H1 (cell line): Measurements from ENCODE around the gene IFT43. TPM values are rescaled to one million over a fixed set of nuclear protein-coding genes. Genes with fewer than 3 reads are reported as not detected.

Experiments
- CTCF ChIA-PET: fragments of 300-600 bp; sonication (Branson Sonifier 250); formaldehyde crosslinking; loops from one replicate; lab custom pipeline; 2021; ENCODE audit not compliant: partially characterized antibody; lab: Charles Lee
- POLR2A ChIA-PET: fragments of 300-600 bp; sonication (Branson Sonifier 250); formaldehyde crosslinking; loops from one replicate; lab custom pipeline; 2021; ENCODE audit warnings: inconsistent platforms; ENCODE audit not compliant: partially characterized antibody; lab: Charles Lee
- DNase-seq, 2 experiments: peaks; one replicate each; pipeline versions ENCODE4 v3.0.0 to v3.0.0-alpha.2; 2010 to 2022; ENCODE audit warnings: low spot score in 2 of 2, low read depth in 1 of 2, mixed read lengths in 1 of 2
- FAIRE-seq: peaks from 2 replicates; lab custom pipeline; 2011; peaks lifted over from hg19 to GRCh38; lab: Jason Lieb, UNC
- H2AFZ ChIP-seq: 2 replicates; pipeline ENCODE4 v1.8.1; 2012; ENCODE audit warnings: low read length, inconsistent platforms
- H2AK5ac ChIP-seq: 2 replicates; pipeline ENCODE4 v1.6.1; 2013; ENCODE audit warnings: low read depth, low read length
- H2BK120ac ChIP-seq: replicated peaks from 2 replicates; pipeline ENCODE3; 2013; ENCODE audit warnings: low read depth, low read length, inconsistent platforms
- H2BK12ac ChIP-seq: 2 replicates; pipeline ENCODE4 v1.6.1; 2013; ENCODE audit warnings: low read depth, low read length
- H2BK15ac ChIP-seq: 2 replicates; pipeline ENCODE4 v1.6.1; 2013; ENCODE audit warnings: low read length
- H2BK20ac ChIP-seq: 2 replicates; pipeline ENCODE4 v1.6.1; 2013; ENCODE audit warnings: low read length
- H2BK5ac ChIP-seq: 2 replicates; pipeline ENCODE4 v1.6.1; 2013; ENCODE audit warnings: low read depth, low read length
- H3K14ac ChIP-seq: 2 replicates; pipeline ENCODE4 v1.6.1; 2013; ENCODE audit warnings: inconsistent platforms; ENCODE audit not compliant: insufficient read length
- H3K18ac ChIP-seq: 2 replicates; pipeline ENCODE4 v1.6.1; 2013; ENCODE audit warnings: low read length; ENCODE audit errors: extremely low read depth
- H3K23ac ChIP-seq: 2 replicates; pipeline ENCODE4 v1.6.1; 2013; ENCODE audit warnings: inconsistent platforms; ENCODE audit not compliant: insufficient read length
- H3K23me2 ChIP-seq: 2 replicates; pipeline ENCODE4 v1.6.1; 2013; ENCODE audit warnings: low read depth, low read length
- H3K27ac ChIP-seq: 2 replicates; pipeline ENCODE4 v1.6.1; 2011; ENCODE audit warnings: low read depth, low read length, inconsistent platforms
- H3K27me3 ChIP-seq, 4 experiments: replicated peaks in 1 of 4; 1 replicate in 1 of 4; 2 replicates in 3 of 4; pipeline versions ENCODE4 v1.6.1 to v1.8.1; 2011 to 2013; ENCODE audit warnings: low read length in 3 of 4, mild to moderate bottlenecking in 3 of 4, inconsistent platforms in 2 of 4, mixed read lengths in 2 of 4, moderate library complexity in 1 of 4; ENCODE audit not compliant: control insufficient read depth in 3 of 4, insufficient read depth in 3 of 4; ENCODE audit errors: extremely low read depth in 1 of 4
- H3K36me3 ChIP-seq, 4 experiments: 2 replicates each; pipeline versions ENCODE4 v1.6.1 to v1.8.1; 2011 to 2013; ENCODE audit warnings: mild to moderate bottlenecking in 4 of 4, low read length in 3 of 4, moderate library complexity in 2 of 4, control low read depth in 1 of 4, inconsistent platforms in 1 of 4; ENCODE audit not compliant: insufficient read depth in 4 of 4, control insufficient read depth in 2 of 4
- H3K4ac ChIP-seq: replicated peaks from 2 replicates; pipeline ENCODE3; 2013; ENCODE audit warnings: low read length, low read depth, mixed read lengths, inconsistent platforms; ENCODE audit not compliant: insufficient read length
- H3K4me1 ChIP-seq, 4 experiments: replicated peaks in 1 of 4; 1 replicate in 1 of 4; 2 replicates in 3 of 4; pipeline versions ENCODE4 v1.6.1 to v1.8.1; 2011 to 2013; ENCODE audit warnings: low read length in 3 of 4, inconsistent platforms in 2 of 4, mixed read lengths in 1 of 4; ENCODE audit not compliant: insufficient read depth in 4 of 4, control insufficient read depth in 3 of 4
- H3K4me2 ChIP-seq, 2 experiments: 2 replicates each; pipeline versions ENCODE4 v1.6.1 to v1.8.1; 2011 to 2013; ENCODE audit warnings: low read depth in 2 of 2, low read length in 2 of 2, control low read depth in 1 of 2, inconsistent platforms in 1 of 2, mild to moderate bottlenecking in 1 of 2; ENCODE audit not compliant: insufficient read depth in 1 of 2
- H3K4me3 ChIP-seq, 4 experiments: fragments of 200-600, 300-600 bp in 1 of 4; sonication (generic), shearing (Covaris generic), sonication (Bioruptor Twin) in 1 of 4; 2 replicates each; pipeline versions ENCODE4 v1.5.1 to v1.8.1; 2011 to 2016; ENCODE audit warnings: low read length in 4 of 4, low read depth in 3 of 4, control low read depth in 2 of 4, inconsistent platforms in 2 of 4, mild to moderate bottlenecking in 2 of 4, mixed read lengths in 1 of 4, moderate library complexity in 1 of 4; ENCODE audit not compliant: insufficient read depth in 2 of 4; ENCODE audit errors: extremely low read depth in 1 of 4
- H3K56ac ChIP-seq: replicated peaks from 2 replicates; pipeline ENCODE3; 2013; ENCODE audit warnings: low read depth, mild to moderate bottlenecking, mixed read lengths, low read length, inconsistent platforms; ENCODE audit not compliant: insufficient read length
- H3K79me1 ChIP-seq: 2 replicates; pipeline ENCODE4 v1.6.1; 2013; ENCODE audit warnings: low read depth, low read length, control low read depth
- H3K79me2 ChIP-seq, 2 experiments: 2 replicates each; pipeline versions ENCODE4 v1.6.1 to v1.8.1; 2012 to 2013; ENCODE audit warnings: low read length in 2 of 2, mild to moderate bottlenecking in 2 of 2, inconsistent platforms in 1 of 2; ENCODE audit not compliant: insufficient read depth in 2 of 2, control insufficient read depth in 1 of 2
- H3K9ac ChIP-seq, 4 experiments: replicated peaks in 1 of 4; 1 replicate in 1 of 4; 2 replicates in 3 of 4; pipeline versions ENCODE4 v1.6.1 to v1.8.1; 2011 to 2013; ENCODE audit warnings: low read depth in 3 of 4, low read length in 3 of 4, control low read depth in 2 of 4, mild to moderate bottlenecking in 2 of 4, moderate library complexity in 2 of 4, inconsistent platforms in 1 of 4; ENCODE audit errors: extremely low read depth in 1 of 4
- H3K9me3 ChIP-seq, 2 experiments: 2 replicates each; pipeline versions ENCODE4 v1.6.1 to v1.8.1; 2012 to 2013; ENCODE audit warnings: mild to moderate bottlenecking in 2 of 2, moderate library complexity in 2 of 2, control low read depth in 1 of 2, inconsistent platforms in 1 of 2, low read depth in 1 of 2, low read length in 1 of 2, mixed read lengths in 1 of 2; ENCODE audit not compliant: insufficient read depth in 2 of 2
- H4K20me1 ChIP-seq, 2 experiments: replicated peaks in 1 of 2; 2 replicates each; pipeline versions ENCODE3 to v1.8.1; 2011 to 2013; ENCODE audit warnings: inconsistent platforms in 2 of 2, low read length in 2 of 2, mild to moderate bottlenecking in 1 of 2; ENCODE audit not compliant: insufficient read depth in 2 of 2, control insufficient read depth in 1 of 2
- H4K5ac ChIP-seq: 2 replicates; pipeline ENCODE4 v1.6.1; 2013; ENCODE audit warnings: low read length, low read depth, mixed read lengths, inconsistent platforms; ENCODE audit not compliant: insufficient read length
- H4K8ac ChIP-seq: 2 replicates; pipeline ENCODE4 v1.8.0; 2013; ENCODE audit warnings: mild to moderate bottlenecking, moderate library complexity, low read length, inconsistent platforms; ENCODE audit not compliant: insufficient read depth; ENCODE audit errors: extremely low read depth
- H4K91ac ChIP-seq: replicated peaks from 2 replicates; pipeline ENCODE3; 2013; ENCODE audit warnings: low read length, mixed read lengths, inconsistent platforms; ENCODE audit not compliant: insufficient read length
- ATF2 ChIP-seq: IDR thresholded peaks from 2 replicates; pipeline ENCODE4 v1.6.1; 2012; ENCODE audit warnings: low read length, inconsistent platforms
- HDAC6 ChIP-seq: IDR thresholded peaks from one replicate; pipeline ENCODE4 v1.7.1; 2012; ENCODE audit warnings: low read depth, mild to moderate bottlenecking, inconsistent platforms, low read length, moderate library complexity
- SAP30 ChIP-seq: fragments of 300-600 bp; sonication (generic); IDR thresholded peaks from 2 replicates; pipeline ENCODE4 v1.7.1; 2012; ENCODE audit warnings: low read length, moderate library complexity, mild to moderate bottlenecking, inconsistent platforms; ENCODE audit not compliant: insufficient read depth, insufficient replicate concordance
- WGBS, 2 experiments: shearing (Covaris generic) in 1 of 2; methylation state at CpG; one replicate each; pipeline versions ENCODE4 v1.1.6 to v1.1.7; 2013 to 2015; ENCODE audit warnings: low lambda C conversion rate in 2 of 2, mixed read lengths in 2 of 2, inconsistent platforms in 1 of 2, low coverage in 1 of 2, missing lambda C conversion rate in 1 of 2; ENCODE audit not compliant: insufficient replicate concordance in 2 of 2, insufficient coverage in 1 of 2, insufficient read length in 1 of 2; ENCODE audit errors: extremely low coverage in 1 of 2, missing lambda C conversion rate in 1 of 2; 5-methylcytosine and 5-hydroxymethylcytosine counted together
- polyA plus RNA-seq, 7 experiments: library from polyadenylated mRNA; depleted of rRNA in 3 of 7; stranded (reverse) in 5 of 7; unstranded in 2 of 7; fragments of >200 nt in 5 of 7; fragments of 200-250 nt in 2 of 7; gene quantifications; 1 replicate in 5 of 7; 2 replicates in 1 of 7; 4 replicates in 1 of 7; pipeline versions ENCODE4 v1.2.1 to v1.2.3, GENCODE V29; 2011 to 2013; ENCODE audit warnings: missing spikeins in 2 of 7, mixed read lengths in 2 of 7
- total RNA-seq: library from RNA; stranded (reverse); fragmentation: NEBNext Ultra II Directional; extraction: Animal tissue kit (Norgen Biotek cat#: 25700); gene quantifications from 2 replicates; pipeline ENCODE4 v1.2.1, GENCODE V29; 2021

IFT43 gene
- total and polyA plus RNA-seq, 2 of the 8 experiments (the other 6 are each of a cell fraction or from before 2014, with no cell fraction given) = 17.0 to 20.8 TPM

- POLR2A ChIA-PET = no interaction called here
- FAIRE-seq = no peak
- WGBS, 2 experiments = 87% methylated on average over 5 of the region's 5 CpGs; no CpG with 5 or more reads in 1 of the 2 experiments
These were observed 140.5 kb downstream of the IFT43 start for GRCh38 chr14:76126076-76126475.

More at GRCh38 chr14:76126076-76126475, 140.5 kb downstream of the IFT43 start:
- H3K79me2 ChIP-seq = no peaks in the 10 kb centered on the region
- H3K36me3 ChIP-seq = no peaks in the 10 kb centered on the region
- DNase-seq = no peak
- H3K14ac ChIP-seq = no peak overlapping the region
- no peak overlapping the region for H3K9ac ChIP-seq
- TF ChIP-seq HDAC6 = no peak
- TF ChIP-seq ATF2 = no peak
- no peak for TF ChIP-seq SAP30
- TF ChIP-seq, all 59 proteins: peak for 0
- Histone ChIP-seq H3K9me3 (no peaks in the 10 kb centered on the region), H2BK120ac (no peak overlapping the region), H4K91ac (no peak overlapping the region), H2AFZ (no peak overlapping the region), H3K27me3 (peaks cover 0 to 10% (median 10%) of the 10 kb centered on the region in 4 experiments; a peak in 6 of 7 replicates), H2BK5ac (no peak overlapping the region), H2BK20ac (no peak overlapping the region), H3K4me3 (no peak overlapping the region), H3K27ac (no peak overlapping the region), H3K79me1 (no peaks in the 10 kb centered on the region), H2BK12ac (no peak overlapping the region; the same call in 1 of the 2 replicates), H3K23ac (no peak overlapping the region), H4K8ac (no peak overlapping the region), H4K20me1 (no peaks in the 10 kb centered on the region), H3K4ac (no peak overlapping the region), H3K4me2 (no peak overlapping the region), H3K23me2 (no peaks in the 10 kb centered on the region), H3K56ac (no peak overlapping the region), H2BK15ac (no peak overlapping the region), H4K5ac (no peak overlapping the region), H3K4me1 (peaks cover 0 to 7% (median 3%) of the 10 kb centered on the region in 4 experiments; a peak in 2 of 7 replicates), H2AK5ac (no peak overlapping the region), H3K18ac (no peak overlapping the region)
- CTCF ChIA-PET = no interaction called here
